KMS-11 (cell line): ENCODE data around the gene GATA5.

Source experiments
- H2AFZ ChIP-seq: fragments of 200-600 bp; sonication (generic); 2 replicates; pipeline ENCODE4 v1.6.1; 2016; ENCODE audit warnings: antibody characterized with exemption, mixed run types, low read depth
- H3K27ac ChIP-seq: fragments of 200-600 bp; sonication (generic); 2 replicates; pipeline ENCODE4 v1.6.1; 2016; ENCODE audit warnings: mild to moderate bottlenecking, mixed run types
- H3K27me3 ChIP-seq: fragments of 200-600 bp; sonication (generic); 2 replicates; pipeline ENCODE4 v1.6.1; 2017; ENCODE audit warnings: mild to moderate bottlenecking, low read depth, mixed run types, moderate library complexity; ENCODE audit not compliant: insufficient read depth
- H3K36me3 ChIP-seq: fragments of 200-600 bp; sonication (generic); 2 replicates; pipeline ENCODE4 v1.6.1; 2017; ENCODE audit warnings: mild to moderate bottlenecking, mixed run types; ENCODE audit not compliant: insufficient read depth
- H3K4me1 ChIP-seq: fragments of 200-600 bp; sonication (generic); 2 replicates; pipeline ENCODE4 v1.6.1; 2016; ENCODE audit warnings: mild to moderate bottlenecking, low read depth, mixed run types; ENCODE audit not compliant: poor library complexity, severe bottlenecking
- H3K4me2 ChIP-seq: fragments of 200-600 bp; sonication (generic); 2 replicates; pipeline ENCODE4 v1.7.0; 2016; ENCODE audit warnings: mild to moderate bottlenecking, mixed run types
- H3K4me3 ChIP-seq: fragments of 200-600 bp; sonication (generic); IDR thresholded peaks from 2 replicates; pipeline ENCODE4 v1.6.1; 2017; ENCODE audit warnings: low read depth, low read length, mixed read lengths; ENCODE audit not compliant: insufficient read depth
- H3K79me2 ChIP-seq: fragments of 200-600 bp; sonication (generic); 2 replicates; pipeline ENCODE4 v1.6.1; 2016; ENCODE audit warnings: low read depth, mixed run types; ENCODE audit not compliant: insufficient read depth
- H3K9ac ChIP-seq: fragments of 200-600 bp; sonication (generic); 2 replicates; pipeline ENCODE4 v1.6.1; 2016; ENCODE audit warnings: mild to moderate bottlenecking, mixed run types
- H4K20me1 ChIP-seq: fragments of 200-600 bp; sonication (generic); 2 replicates; pipeline ENCODE4 v1.6.1; 2016; ENCODE audit warnings: mild to moderate bottlenecking, mixed run types; ENCODE audit not compliant: insufficient read depth
- TF ChIP-seq, protein P1 (sequence below): fragments of 200-600 bp; sonication (generic); conservative IDR thresholded peaks from 2 replicates; pipeline ENCODE4 v1.6.1; 2017; ENCODE audit warnings: low read depth, mild to moderate bottlenecking, antibody characterized with exemption, low read length, moderate library complexity, mixed read lengths

GATA5 gene

GRCh38 chr20:62482974-62483373 is 7.2 kb upstream of the GATA5 start:
- H3K9ac ChIP-seq, result no peak overlapping the region
- no peaks in the 10 kb centered on the region for H3K4me1 ChIP-seq
- H3K27ac ChIP-seq, result no peak overlapping the region
- H3K4me2 ChIP-seq, result no peak overlapping the region
- H2AFZ ChIP-seq, result no peak overlapping the region
- no peaks in the 10 kb centered on the region for H4K20me1 ChIP-seq
- H3K4me3 ChIP-seq, result no peak overlapping the region
- no peaks in the 10 kb centered on the region for H3K36me3 ChIP-seq
- peaks cover 98% of the 10 kb centered on the region for H3K27me3 ChIP-seq
- no peaks in the 10 kb centered on the region for H3K79me2 ChIP-seq
- TF ChIP-seq, protein P1, sequence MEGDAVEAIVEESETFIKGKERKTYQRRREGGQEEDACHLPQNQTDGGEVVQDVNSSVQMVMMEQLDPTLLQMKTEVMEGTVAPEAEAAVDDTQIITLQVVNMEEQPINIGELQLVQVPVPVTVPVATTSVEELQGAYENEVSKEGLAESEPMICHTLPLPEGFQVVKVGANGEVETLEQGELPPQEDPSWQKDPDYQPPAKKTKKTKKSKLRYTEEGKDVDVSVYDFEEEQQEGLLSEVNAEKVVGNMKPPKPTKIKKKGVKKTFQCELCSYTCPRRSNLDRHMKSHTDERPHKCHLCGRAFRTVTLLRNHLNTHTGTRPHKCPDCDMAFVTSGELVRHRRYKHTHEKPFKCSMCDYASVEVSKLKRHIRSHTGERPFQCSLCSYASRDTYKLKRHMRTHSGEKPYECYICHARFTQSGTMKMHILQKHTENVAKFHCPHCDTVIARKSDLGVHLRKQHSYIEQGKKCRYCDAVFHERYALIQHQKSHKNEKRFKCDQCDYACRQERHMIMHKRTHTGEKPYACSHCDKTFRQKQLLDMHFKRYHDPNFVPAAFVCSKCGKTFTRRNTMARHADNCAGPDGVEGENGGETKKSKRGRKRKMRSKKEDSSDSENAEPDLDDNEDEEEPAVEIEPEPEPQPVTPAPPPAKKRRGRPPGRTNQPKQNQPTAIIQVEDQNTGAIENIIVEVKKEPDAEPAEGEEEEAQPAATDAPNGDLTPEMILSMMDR, result no peak

DNA sequence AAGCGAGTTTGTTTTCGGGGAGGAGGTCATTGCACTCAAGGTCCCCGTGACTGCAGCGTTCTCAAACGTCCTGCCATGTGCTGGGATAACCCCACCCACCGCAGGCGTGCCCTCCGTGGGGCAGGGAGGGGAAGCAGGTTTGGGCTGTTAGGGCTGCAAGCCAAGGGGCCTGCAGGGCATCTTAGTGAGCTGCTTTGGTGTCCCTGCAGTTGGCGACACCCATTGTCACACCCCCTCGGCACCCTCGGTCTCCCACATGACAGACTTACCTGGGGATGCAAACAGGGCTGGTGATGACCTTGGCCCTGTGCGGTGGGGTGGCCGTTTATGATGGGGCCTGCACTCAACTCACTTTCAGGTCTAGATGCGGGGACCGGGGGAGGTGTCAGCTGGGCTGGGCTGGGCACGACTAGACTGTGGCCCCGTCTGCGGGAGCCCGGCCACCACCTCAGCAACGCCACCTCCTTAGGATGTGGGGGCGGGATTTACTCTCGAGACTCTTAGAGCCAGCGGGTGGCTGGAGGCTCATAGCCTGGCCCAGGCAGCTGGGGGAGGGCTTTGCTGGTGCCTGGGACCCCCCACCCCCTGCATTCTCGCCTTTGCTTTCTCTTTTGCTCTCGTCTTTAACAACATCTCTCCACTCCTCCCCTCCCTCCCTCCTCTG is 6.5 kb upstream of the GATA5 start:
- H3K4me3 ChIP-seq, result no peak overlapping the region
- H3K36me3 ChIP-seq, result no peaks in the 10 kb centered on the region
- no peaks in the 10 kb centered on the region for H4K20me1 ChIP-seq
- TF ChIP-seq, protein P1, result no peak
- no peak overlapping the region for H3K9ac ChIP-seq
- H3K4me2 ChIP-seq, result no peak overlapping the region
- H3K27ac ChIP-seq, result no peak overlapping the region
- no peaks in the 10 kb centered on the region for H3K4me1 ChIP-seq
- H3K27me3 ChIP-seq, result peaks cover 98% of the 10 kb centered on the region
- no peaks in the 10 kb centered on the region for H3K79me2 ChIP-seq
- no peak overlapping the region for H2AFZ ChIP-seq

- H3K27ac ChIP-seq, result no peak overlapping the region
- H4K20me1 ChIP-seq, result no peaks in the 10 kb centered on the region
- TF ChIP-seq, protein P1, result no peak
- no peaks in the 10 kb centered on the region for H3K79me2 ChIP-seq
- no peak overlapping the region for H3K4me2 ChIP-seq
- no peak overlapping the region for H3K4me3 ChIP-seq
- peaks cover 95% of the 10 kb centered on the region for H3K27me3 ChIP-seq
- no peaks in the 10 kb centered on the region for H3K36me3 ChIP-seq
- H3K9ac ChIP-seq, result no peak overlapping the region
- no peak overlapping the region for H2AFZ ChIP-seq
- H3K4me1 ChIP-seq, result no peaks in the 10 kb centered on the region
Measured at GRCh38 chr20:62481425-62482145, 5.8 kb upstream of the GATA5 start.

GRCh38 chr20:62480318-62480717 is 4.5 kb upstream of the GATA5 start:
- Histone ChIP-seq H3K27ac (no peak overlapping the region), H4K20me1 (no peaks in the 10 kb centered on the region), H3K79me2 (no peaks in the 10 kb centered on the region), H3K4me3 (no peak overlapping the region), H3K9ac (no peak overlapping the region), H2AFZ (no peak overlapping the region), H3K4me1 (no peaks in the 10 kb centered on the region), H3K27me3 (peaks cover 92% of the 10 kb centered on the region), H3K4me2 (no peak overlapping the region), H3K36me3 (no peaks in the 10 kb centered on the region)
- TF ChIP-seq, protein P1, result no peak
